Psoas muscle (tissue), 8 donors: ENCODE results near the gene CNTNAP2. TPM values are rescaled to one million over a fixed set of nuclear protein-coding genes. Genes with fewer than 3 reads are reported as not detected.

Source experiments
- ATAC-seq, 4 donors: fragments of 200-7000 bp; cut with Tn5 transposase; one replicate each; pipeline ENCODE4 v1.9.1; 2020; ENCODE audit warnings: moderate library complexity in 3 of 4, mild to moderate bottlenecking in 2 of 4
- DNase-seq, 2 donors: peaks; one replicate each; pipeline ENCODE4 v3.0.0-alpha.2; 2020
- H3K27ac ChIP-seq: fragments of 200-600 bp; one replicate; pipeline ENCODE4 v1.8.0; 2022
- H3K27me3 ChIP-seq, 3 donors: fragments of 200-600 bp in 1 of 3; one replicate each; pipeline versions ENCODE4 v1.6.1 to v1.8.0; 2013 to 2022; ENCODE audit warnings: low read length in 2 of 3, mild to moderate bottlenecking in 2 of 3, moderate library complexity in 1 of 3; ENCODE audit not compliant: insufficient read depth in 3 of 3
- H3K36me3 ChIP-seq, 2 donors: fragments of 200-600 bp in 1 of 2; one replicate each; pipeline versions ENCODE4 v1.6.1 to v1.8.0; 2013 to 2022; ENCODE audit warnings: low read depth in 1 of 2, mild to moderate bottlenecking in 1 of 2, moderate library complexity in 1 of 2; ENCODE audit not compliant: insufficient read depth in 1 of 2
- H3K4me1 ChIP-seq: fragments of 200-600 bp; one replicate; pipeline ENCODE4 v1.8.0; 2022
- H3K4me3 ChIP-seq: fragments of 200-600 bp; one replicate; pipeline ENCODE4 v1.8.0; 2022; ENCODE audit warnings: mild to moderate bottlenecking
- H3K9me3 ChIP-seq: fragments of 200-600 bp; one replicate; pipeline ENCODE4 v1.8.0; 2022
- CTCF ChIP-seq: fragments of 200-600 bp; IDR thresholded peaks from one replicate; pipeline ENCODE4 v1.8.0; 2022; ENCODE audit warnings: antibody characterized with exemption
- WGBS, 3 donors: extraction: QIAGEN DNeasy Blood & Tissue Kit; methylation state at CpG; one replicate each; pipeline versions ENCODE4 v1.1.6 to v1.1.7; 2013; 5-methylcytosine and 5-hydroxymethylcytosine counted together
- intact Hi-C, 2 donors: fragments of 100-400 bp; cut with DNase I; formaldehyde crosslinking; loops; one replicate each; pipeline versions ENCODE4 v1.11.0 to v1.14.2; 2022
- polyA plus RNA-seq, 3 donors: library from polyadenylated mRNA; stranded (reverse); fragments of 200-250 nt; gene quantifications; one replicate each; pipeline ENCODE4 v1.2.3, GENCODE V29; 2013
- total RNA-seq, 4 donors: library from RNA; stranded (reverse); fragmentation: NEBNext Ultra II Directional in 2 of 4; extraction: Animal tissue kit (Norgen Biotek cat#: 25700) in 2 of 4; gene quantifications; one replicate each; pipeline versions ENCODE4 v1.2.1 to v1.2.4, GENCODE V29; 2021 to 2023
- donor health status: healthy with polysubstance abuse.
- donor health status: DM: no; HTN: no; CAD: no; lungs with moderate emphysema.
- donor health status: Bipolar disorder and iron deficiency.
- donor health status: healthy.
- donor health status: DM: yes; HTN: yes; CAD: no.
- donor health status: DM: no; HTN: no; CAD: no.
- donor health status: DM: no; HTN: no; CAD: no.
- donor health status: DM: yes; HTN: yes; CAD: no.

Gene CNTNAP2
- total and polyA plus RNA-seq, 7 donors: 0.01 to 0.13 TPM; not detected in 5

- Histone ChIP-seq H3K4me3 (no peak overlapping the region), H3K27me3 (no peaks in the 10 kb centered on the region), H3K36me3 (no peaks in the 10 kb centered on the region), H3K4me1 (no peaks in the 10 kb centered on the region), H3K27ac (no peak overlapping the region), H3K9me3 (no peaks in the 10 kb centered on the region)
- intact Hi-C loops: no loop called here
- no peak for TF ChIP-seq CTCF
- no peak for ATAC-seq
- no peak for DNase-seq
- WGBS, 3 donors: 88 to 93% (median 89%) methylated on average over 3 of the region's 3 CpGs
Measured at GRCh38 chr7:146713934-146714333, 597.3 kb downstream of the CNTNAP2 start.

GRCh38 chr7:146720195-146720594 lies 603.6 kb downstream of the CNTNAP2 start:
- no peak for ATAC-seq

GRCh38 chr7:146722986-146723385 lies 606.4 kb downstream of the CNTNAP2 start:
- no peak for TF ChIP-seq CTCF
- intact Hi-C loops: no loop called here
- DNase-seq (no peak), ATAC-seq (no peak)
- no peaks in the 10 kb centered on the region for H3K27me3 ChIP-seq
- no peaks in the 10 kb centered on the region for H3K36me3 ChIP-seq
- no peaks in the 10 kb centered on the region for H3K4me1 ChIP-seq
- H3K9me3 ChIP-seq: no peaks in the 10 kb centered on the region
- no peak overlapping the region for H3K4me3 ChIP-seq
- no peak overlapping the region for H3K27ac ChIP-seq
- 56 to 59% (median 57%) methylated on average over 1 of the region's 1 CpG for WGBS, 3 donors

More at GRCh38 chr7:146720195-146720594, 603.6 kb downstream of the CNTNAP2 start:
- TF ChIP-seq CTCF: no peak
- WGBS, 3 donors: 36 to 44% (median 38%) methylated on average over 2 of the region's 2 CpGs
- H3K4me1 ChIP-seq: no peaks in the 10 kb centered on the region
- H3K9me3 ChIP-seq: no peaks in the 10 kb centered on the region
- H3K27ac ChIP-seq: no peak overlapping the region
- intact Hi-C loops: no loop called here
- H3K4me3 ChIP-seq: no peak overlapping the region
- no peaks in the 10 kb centered on the region for H3K27me3 ChIP-seq
- DNase-seq: no peak
- no peaks in the 10 kb centered on the region for H3K36me3 ChIP-seq

GRCh38 chr7:146725520-146725919 lies 608.9 kb downstream of the CNTNAP2 start:
- WGBS, 3 donors: 50 to 54% (median 53%) methylated on average over 3 of the region's 3 CpGs
- no peak for DNase-seq
- intact Hi-C loops: no loop called here
- no peak for TF ChIP-seq CTCF
- no peak overlapping the region for H3K4me3 ChIP-seq
- H3K4me1 ChIP-seq: no peaks in the 10 kb centered on the region
- no peaks in the 10 kb centered on the region for H3K27me3 ChIP-seq
- H3K9me3 ChIP-seq: no peaks in the 10 kb centered on the region
- H3K36me3 ChIP-seq: no peaks in the 10 kb centered on the region
- no peak overlapping the region for H3K27ac ChIP-seq
- ATAC-seq: no peak

- H3K9me3 ChIP-seq: no peaks in the 10 kb centered on the region
- no peak for TF ChIP-seq CTCF
- no peak for ATAC-seq
- intact Hi-C loops: no loop called here
- no peaks in the 10 kb centered on the region for H3K27me3 ChIP-seq
- H3K4me3 ChIP-seq: no peak overlapping the region
- no peak overlapping the region for H3K27ac ChIP-seq
- no peaks in the 10 kb centered on the region for H3K36me3 ChIP-seq
- no peaks in the 10 kb centered on the region for H3K4me1 ChIP-seq
- no peak for DNase-seq
- 93 to 97% (median 96%) methylated on average over 5 of the region's 5 CpGs for WGBS, 3 donors
Measured at GRCh38 chr7:146728141-146728540, 611.5 kb downstream of the CNTNAP2 start.
